Measurements from ENCODE around the gene TIMM10. TPM values are rescaled to one million over a fixed set of nuclear protein-coding genes. Genes with fewer than 3 reads are reported as not detected.
A peak's percentile ranks its signal among the peaks of the same experiment; 100 is the strongest.

Gene TIMM10
- total RNA-seq, 1 donor from 2014 or later = 54.5 TPM

- H3K27me3 Mint-ChIP-seq (ENCODE audit: unreplicated experiment) = no peaks in the 10 kb centered on the region
- peak within 1 kb of the TSS; percentile 97 for H3K4me3 Mint-ChIP-seq (ENCODE audit: unreplicated experiment)
- peak within 1 kb of the TSS; percentile 93 for H3K27ac Mint-ChIP-seq (ENCODE audit: unreplicated experiment)
- peak; percentile 93 for DNase-seq (ENCODE audit: extremely low spot score, unreplicated experiment)
- peaks cover 26% of the 10 kb centered on the region for H3K4me1 Mint-ChIP-seq (ENCODE audit: unreplicated experiment)
- H3K9me3 Mint-ChIP-seq (ENCODE audit: unreplicated experiment) = no peaks in the 10 kb centered on the region
- H3K36me3 Mint-ChIP-seq (ENCODE audit: unreplicated experiment) = no peaks in the 10 kb centered on the region
- peak; percentile 95 for TF ChIP-seq CTCF (IDR thresholded peaks at IDR 0.05)
These were observed 37.2 kb upstream of the TIMM10 start, which contains the start of gene UBE2L6 for GRCh38 chr11:57567515-57568329. TSS of gene UBE2L6 (minus strand) at chr11:57567672. CDS start at chr11:57567611, 61 bp downstream.

- Mint-ChIP-seq H3K36me3 (ENCODE audit: unreplicated experiment) (no peaks in the 10 kb centered on the region), H3K27me3 (ENCODE audit: unreplicated experiment) (no peaks in the 10 kb centered on the region), H3K9me3 (ENCODE audit: unreplicated experiment) (no peaks in the 10 kb centered on the region), H3K27ac (ENCODE audit: unreplicated experiment) (peak overlapping the region; percentile 93), H3K4me1 (ENCODE audit: unreplicated experiment) (peaks cover 26% of the 10 kb centered on the region), H3K4me3 (ENCODE audit: unreplicated experiment) (peak overlapping the region; percentile 84)
- DNase-seq (ENCODE audit: extremely low spot score, unreplicated experiment) = no peak
- TF ChIP-seq CTCF (IDR thresholded peaks at IDR 0.05) = no peak
These were observed 36.5 kb upstream of the TIMM10 start for GRCh38 chr11:57566905-57567514.

GRCh38 chr11:57566005-57566904 is 35.7 kb upstream of the TIMM10 start:
- H3K4me3 Mint-ChIP-seq (ENCODE audit: unreplicated experiment) = peak overlapping the region; percentile 84
- H3K4me1 Mint-ChIP-seq (ENCODE audit: unreplicated experiment) = peaks cover 26% of the 10 kb centered on the region
- H3K27ac Mint-ChIP-seq (ENCODE audit: unreplicated experiment) = peak overlapping the region; percentile 93
- DNase-seq (ENCODE audit: extremely low spot score, unreplicated experiment) = no peak
- no peak for TF ChIP-seq CTCF (IDR thresholded peaks at IDR 0.05)
- no peaks in the 10 kb centered on the region for H3K9me3 Mint-ChIP-seq (ENCODE audit: unreplicated experiment)
- no peaks in the 10 kb centered on the region for H3K36me3 Mint-ChIP-seq (ENCODE audit: unreplicated experiment)
- no peaks in the 10 kb centered on the region for H3K27me3 Mint-ChIP-seq (ENCODE audit: unreplicated experiment)

- H3K9me3 Mint-ChIP-seq (ENCODE audit: unreplicated experiment) = no peaks in the 10 kb centered on the region
- no peaks in the 10 kb centered on the region for H3K27me3 Mint-ChIP-seq (ENCODE audit: unreplicated experiment)
- no peak overlapping the region for H3K27ac Mint-ChIP-seq (ENCODE audit: unreplicated experiment)
- peaks cover 18% of the 10 kb centered on the region for H3K4me1 Mint-ChIP-seq (ENCODE audit: unreplicated experiment)
- no peak overlapping the region for H3K4me3 Mint-ChIP-seq (ENCODE audit: unreplicated experiment)
- TF ChIP-seq CTCF (IDR thresholded peaks at IDR 0.05) = no peak
- H3K36me3 Mint-ChIP-seq (ENCODE audit: unreplicated experiment) = peaks cover 7% of the 10 kb centered on the region
- DNase-seq (ENCODE audit: extremely low spot score, unreplicated experiment) = no peak
These were observed 32.0 kb upstream of the TIMM10 start for GRCh38 chr11:57562596-57562995.
